Body of pancreas (tissue), 4 donors: Measurements from ENCODE around the gene TEX53. TPM values are rescaled to one million over a fixed set of nuclear protein-coding genes. Genes with fewer than 3 reads are reported as not detected.
A peak's percentile ranks its signal among the peaks of the same experiment; 100 is the strongest.

Source experiments
- ATAC-seq: fragments of 150-250 bp; one replicate; pipeline ENCODE4 v1.9.1; 2016
- DNase-seq, 4 donors: peaks; one replicate each; pipeline ENCODE4 v3.0.0-alpha.2; 2019
- H3K27ac ChIP-seq, 4 donors: fragments of 200-600 bp; sonication (generic); 1 replicate in 3 of 4; 2 replicates in 1 of 4; pipeline versions ENCODE4 v1.5.1 to v1.6.1; 2016 to 2019; ENCODE audit warnings: mild to moderate bottlenecking in 1 of 4, mixed read lengths in 1 of 4, moderate library complexity in 1 of 4
- H3K27me3 ChIP-seq, 2 donors: fragments of 200-600 bp; sonication (generic); one replicate each; pipeline ENCODE4 v1.6.0; 2016; ENCODE audit warnings: mild to moderate bottlenecking in 1 of 2
- H3K36me3 ChIP-seq, 2 donors: fragments of 200-600 bp; sonication (generic); replicated peaks in 1 of 2; 2 replicates each; pipeline ENCODE4 v1.5.1; 2016; ENCODE audit warnings: low read depth in 2 of 2; ENCODE audit not compliant: insufficient read depth in 1 of 2
- H3K4me1 ChIP-seq: fragments of 200-600 bp; sonication (generic); one replicate; pipeline ENCODE4 v1.6.0; 2016
- H3K4me3 ChIP-seq, 2 donors: fragments of 200-600 bp; sonication (generic); 1 replicate in 1 of 2; 2 replicates in 1 of 2; pipeline ENCODE4 v1.5.1; 2016 to 2019
- H3K9me3 ChIP-seq, 3 donors: fragments of 200-600 bp; sonication (generic); 1 replicate in 2 of 3; 2 replicates in 1 of 3; pipeline ENCODE4 v1.5.1; 2016
- CTCF ChIP-seq, 7 experiments: fragments of 450-650 bp in 4 of 7; fragments of 200-600 bp in 3 of 7; sonication (generic) in 3 of 7; IDR thresholded peaks; one replicate each; pipeline ENCODE4 v1.5.1; 2016 to 2019; ENCODE audit warnings: antibody characterized with exemption in 7 of 7
- POLR2A ChIP-seq, 3 donors: fragments of 450-650 bp; IDR thresholded peaks; one replicate each; pipeline ENCODE4 v1.6.1; 2016; ENCODE audit warnings: antibody characterized with exemption in 3 of 3, mild to moderate bottlenecking in 2 of 3
- WGBS, 2 donors: methylation state at CpG; one replicate each; pipeline ENCODE4 v1.1.5; 2017; 5-methylcytosine and 5-hydroxymethylcytosine counted together
- intact Hi-C: fragments of 100-400 bp; cut with DNase I; formaldehyde crosslinking; loops from one replicate; pipeline ENCODE4 v1.15.1; 2023
- small RNA-seq: library from RNA; depleted of rRNA; stranded (forward); fragments of <200 nt; gene quantifications from one replicate; pipeline ENCODE3, GENCODE V24; 2016
- total RNA-seq, 2 donors: library from RNA; depleted of rRNA; stranded (reverse); fragments of >200 nt; gene quantifications; one replicate each; pipeline ENCODE4 v1.1.0, GENCODE V29; 2016

Gene TEX53
- total RNA-seq, 2 donors from 2014 or later: not detected

GRCh38 chr9:114611516-114612271 is 45.9 kb downstream of the TEX53 start:
- Histone ChIP-seq H3K27ac (peak overlapping the region; percentile 80 to 91 (median 84)), H3K27me3 (no peaks in the 10 kb centered on the region), H3K9me3 (no peaks in the 10 kb centered on the region), H3K36me3 (no peaks in the 10 kb centered on the region), H3K4me1 (peaks cover 24% of the 10 kb centered on the region), H3K4me3 (peak overlapping the region; percentile 54 to 87)
- 3 to 5% methylated on average over 7 to 32 of the region's 58 CpGs for WGBS, 2 donors
- DNase-seq: peak; percentile 48 to 64 (median 59)
- intact Hi-C loops: no loop called here
- peak; percentile 82 for ATAC-seq
- TF ChIP-seq CTCF (IDR thresholded peaks at IDR 0.05) (no peak), POLR2A (IDR thresholded peaks at IDR 0.05) (peak in 2 of 3 donors; percentile 13 to 23)

- H3K27me3 ChIP-seq: no peaks in the 10 kb centered on the region
- WGBS, 2 donors: 79 to 85% methylated on average over 2 of the region's 2 CpGs
- no peaks in the 10 kb centered on the region for H3K36me3 ChIP-seq
- ATAC-seq (no peak), DNase-seq (no peak)
- no peak for TF ChIP-seq CTCF (IDR thresholded peaks at IDR 0.05)
- TF ChIP-seq POLR2A (IDR thresholded peaks at IDR 0.05): no peak
- intact Hi-C loops: no loop called here
- H3K4me3 ChIP-seq: no peak overlapping the region
- H3K9me3 ChIP-seq: no peaks in the 10 kb centered on the region
- peaks cover 27% of the 10 kb centered on the region for H3K4me1 ChIP-seq
- no peak overlapping the region for H3K27ac ChIP-seq
Measured at GRCh38 chr9:114608525-114608796, 49.1 kb downstream of the TEX53 start.

- 80 to 81% methylated on average over 6 of the region's 6 CpGs for WGBS, 2 donors
- DNase-seq (no peak), ATAC-seq (no peak)
- Histone ChIP-seq H3K9me3 (no peaks in the 10 kb centered on the region), H3K36me3 (no peaks in the 10 kb centered on the region), H3K4me3 (no peak overlapping the region), H3K4me1 (peaks cover 25% of the 10 kb centered on the region), H3K27ac (no peak overlapping the region), H3K27me3 (no peaks in the 10 kb centered on the region)
- intact Hi-C loops: no loop called here
- TF ChIP-seq POLR2A (IDR thresholded peaks at IDR 0.05): no peak
- no peak for TF ChIP-seq CTCF (IDR thresholded peaks at IDR 0.05)
Measured at GRCh38 chr9:114607671-114608524, 49.7 kb downstream of the TEX53 start.

- DNase-seq (peak; percentile 42 to 75 (median 59)), ATAC-seq (no peak)
- TF ChIP-seq CTCF (IDR thresholded peaks at IDR 0.05) (no peak), POLR2A (IDR thresholded peaks at IDR 0.05) (no peak)
- no peaks in the 10 kb centered on the region for H3K9me3 ChIP-seq
- H3K4me1 ChIP-seq: peaks cover 14% of the 10 kb centered on the region
- intact Hi-C loops: no loop called here
- no peak overlapping the region for H3K4me3 ChIP-seq
- no peaks in the 10 kb centered on the region for H3K27me3 ChIP-seq
- H3K27ac ChIP-seq: peak overlapping the region in 1 of 4 donors; percentile 44
- no peaks in the 10 kb centered on the region for H3K36me3 ChIP-seq
Measured at GRCh38 chr9:114606597-114607207, 50.9 kb downstream of the TEX53 start.

Small RNA genes lying within 50 kb of the gene (small RNA-seq; reads per million reads assigned to genes)
- gene RF00019: not detected

Other genes with a start within 250 kb of the TEX53 start
- gene WHRN, start 152.3 kb downstream of the TEX53 start, total RNA-seq: 10 to 100 TPM; 13.5 to 15.6 TPM
- 10 to 100 TPM; 62.3 to 91.3 TPM for gene ATP6V1G1, start 70.0 kb downstream of the TEX53 start, total RNA-seq
- 1 to 10 TPM; 4.9 to 6.5 TPM for gene TMEM268, start 46.5 kb downstream of the TEX53 start, total RNA-seq
- not detected for gene TEX48, start 24.4 kb upstream of the TEX53 start, total RNA-seq
- under 1 TPM in 1 of 2 donors, not detected in 1; 0.26 TPM for gene TNFSF15, start 148.2 kb upstream of the TEX53 start, total RNA-seq